GM12892 (cell line): ENCODE data around the gene PSPN.

Experiments used
- POLR2A ChIP-seq: IDR thresholded peaks from 2 replicates; pipeline ENCODE4 v1.6.1; 2011; ENCODE audit warnings: low read depth, low read length, control low read depth
- POLR2AphosphoS5 ChIP-seq: IDR thresholded peaks from 2 replicates; pipeline ENCODE4 v1.6.1; 2011; ENCODE audit warnings: low read depth, low read length, control low read depth
- TAF1 ChIP-seq: IDR thresholded peaks from 2 replicates; pipeline ENCODE4 v1.6.1; 2011; ENCODE audit warnings: low read depth, mild to moderate bottlenecking, control low read depth, low read length, borderline replicate concordance

DNA sequence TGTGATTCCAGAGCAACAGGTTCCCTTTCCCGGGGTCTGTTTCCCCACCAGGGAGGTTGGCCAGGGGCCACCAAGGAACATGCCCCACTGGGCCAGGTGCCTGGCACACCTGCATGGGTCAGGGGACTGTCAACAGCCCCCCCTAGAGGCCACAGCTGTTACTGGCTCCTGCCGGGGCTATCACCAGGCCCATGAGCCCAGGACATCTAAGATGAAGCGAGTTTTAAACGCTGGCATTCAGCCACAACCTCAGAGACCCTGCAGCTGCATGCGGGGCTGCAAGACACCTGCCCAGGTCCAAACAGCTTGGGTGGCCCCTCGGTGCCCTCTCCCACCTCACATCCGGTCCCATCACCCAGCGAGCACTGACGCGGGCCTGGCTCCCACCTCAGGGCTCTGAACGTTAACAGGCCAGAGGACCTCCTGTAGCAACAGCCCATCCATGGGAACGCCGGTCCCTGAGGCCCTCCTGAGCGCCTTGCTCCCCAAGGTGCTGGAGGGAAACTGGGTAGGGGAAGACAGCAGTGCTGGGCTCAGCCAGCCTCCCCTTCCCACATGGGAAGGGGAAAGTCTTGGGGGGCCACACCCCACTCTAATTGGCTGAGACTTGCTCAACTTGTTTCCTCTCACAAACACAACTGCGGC, 36.8 kb upstream of the PSPN start:
- TF ChIP-seq TAF1 = no peak
- TF ChIP-seq POLR2AphosphoS5 = peak; percentile 66; the same call in 1 of the 2 replicates
- TF ChIP-seq POLR2A = peak; percentile 72
